ENCODE results near the gene GXYLT1. TPM values are rescaled to one million over a fixed set of nuclear protein-coding genes. Genes with fewer than 3 reads are reported as not detected.

GXYLT1 gene
- total and polyA plus RNA-seq, 4 donors = 8.6 to 16.3 (median 12.5) TPM

GRCh38 chr12:42129595-42130204 lies 15.0 kb downstream of the GXYLT1 start:
- H3K27ac ChIP-seq (ENCODE audit: low read depth, low read length) = no peak overlapping the region

GRCh38 chr12:42128888-42129287 lies 15.8 kb downstream of the GXYLT1 start:
- Histone ChIP-seq H3K4me3 (ENCODE audit: low read depth, low read length) (no peak overlapping the region), H3K9me3 (ENCODE audit: control insufficient read depth, insufficient read depth, low read length) (no peaks in the 10 kb centered on the region), H3K4me1 (ENCODE audit: control insufficient read depth, insufficient read depth, low read length) (no peaks in the 10 kb centered on the region), H3K36me3 (ENCODE audit: control insufficient read depth, insufficient read depth, low read length) (no peaks in the 10 kb centered on the region), H3K27me3 (ENCODE audit: control insufficient read depth, insufficient read depth, low read length) (no peaks in the 10 kb centered on the region), H3K27ac (ENCODE audit: low read depth, low read length) (no peak overlapping the region)
- WGBS (ENCODE audit: insufficient coverage) = no CpG with 5 or more reads among the region's 6 CpGs
- DNase-seq (ENCODE audit: low read depth in 4 of 6, low spot score in 6 of 6) = no peak

More at GRCh38 chr12:42129595-42130204, 15.0 kb downstream of the GXYLT1 start:
- DNase-seq (ENCODE audit: low read depth in 4 of 6, low spot score in 6 of 6) = peak in 5 of 6 donors; percentile 51 to 93 (median 63)
- H3K9me3 ChIP-seq (ENCODE audit: control insufficient read depth, insufficient read depth, low read length) = no peaks in the 10 kb centered on the region
- WGBS (ENCODE audit: insufficient coverage) = no CpG with 5 or more reads among the region's 4 CpGs
- H3K36me3 ChIP-seq (ENCODE audit: control insufficient read depth, insufficient read depth, low read length) = no peaks in the 10 kb centered on the region
- no peak overlapping the region for H3K4me3 ChIP-seq (ENCODE audit: low read depth, low read length)
- H3K27me3 ChIP-seq (ENCODE audit: control insufficient read depth, insufficient read depth, low read length) = no peaks in the 10 kb centered on the region
- H3K4me1 ChIP-seq (ENCODE audit: control insufficient read depth, insufficient read depth, low read length) = no peaks in the 10 kb centered on the region

DNA sequence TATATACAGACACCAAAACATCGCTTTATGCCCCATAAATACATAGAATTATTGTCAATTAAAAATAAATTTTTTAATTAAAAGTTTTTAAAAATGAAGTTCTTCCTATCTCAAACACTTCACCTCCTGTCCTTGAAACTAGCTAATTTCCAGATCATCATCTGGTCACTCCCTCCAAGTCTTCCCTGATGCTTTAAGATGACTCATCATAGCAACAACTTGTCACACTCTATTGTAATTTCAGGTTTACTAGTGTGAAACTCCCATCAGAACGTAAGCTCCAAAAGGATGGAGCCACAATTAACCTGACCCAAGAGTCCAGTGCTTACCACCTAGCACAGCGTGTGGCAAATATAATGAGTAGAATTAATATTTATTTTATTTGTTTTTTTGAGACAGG lies 16.3 kb downstream of the GXYLT1 start:
- H3K27me3 ChIP-seq (ENCODE audit: control insufficient read depth, insufficient read depth, low read length) = no peaks in the 10 kb centered on the region
- DNase-seq (ENCODE audit: low read depth in 4 of 6, low spot score in 6 of 6) = no peak
- H3K4me1 ChIP-seq (ENCODE audit: control insufficient read depth, insufficient read depth, low read length) = no peaks in the 10 kb centered on the region
- no peaks in the 10 kb centered on the region for H3K9me3 ChIP-seq (ENCODE audit: control insufficient read depth, insufficient read depth, low read length)
- H3K4me3 ChIP-seq (ENCODE audit: low read depth, low read length) = no peak overlapping the region
- no peak overlapping the region for H3K27ac ChIP-seq (ENCODE audit: low read depth, low read length)
- H3K36me3 ChIP-seq (ENCODE audit: control insufficient read depth, insufficient read depth, low read length) = no peaks in the 10 kb centered on the region
- WGBS (ENCODE audit: insufficient coverage) = no CpG with 5 or more reads among the region's 3 CpGs

DNA sequence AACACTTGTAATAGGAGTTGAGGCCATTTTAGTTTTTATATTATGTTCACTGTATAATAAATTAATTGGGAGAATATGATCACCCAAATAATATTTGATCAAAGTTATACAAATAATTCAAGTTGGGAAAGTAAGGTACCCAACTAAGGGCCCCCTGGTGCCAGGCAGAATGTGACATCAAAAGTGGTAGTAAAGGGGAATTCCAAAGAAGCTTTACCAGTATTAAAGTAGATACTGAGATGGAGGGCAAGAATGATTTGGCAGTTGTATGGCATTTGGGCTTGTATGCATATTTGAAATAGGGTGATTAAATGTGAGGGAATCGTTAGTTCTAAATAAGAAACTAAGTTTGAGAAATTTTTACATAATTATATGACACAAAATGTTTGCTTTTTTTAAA lies 17.7 kb downstream of the GXYLT1 start:
- Histone ChIP-seq H3K4me1 (ENCODE audit: control insufficient read depth, insufficient read depth, low read length) (no peaks in the 10 kb centered on the region), H3K36me3 (ENCODE audit: control insufficient read depth, insufficient read depth, low read length) (no peaks in the 10 kb centered on the region), H3K4me3 (ENCODE audit: low read depth, low read length) (no peak overlapping the region), H3K27me3 (ENCODE audit: control insufficient read depth, insufficient read depth, low read length) (no peaks in the 10 kb centered on the region), H3K27ac (ENCODE audit: low read depth, low read length) (no peak overlapping the region), H3K9me3 (ENCODE audit: control insufficient read depth, insufficient read depth, low read length) (no peaks in the 10 kb centered on the region)
- no peak for DNase-seq (ENCODE audit: low read depth in 4 of 6, low spot score in 6 of 6)
- no CpG with 5 or more reads among the region's 1 CpG for WGBS (ENCODE audit: insufficient coverage)

- Histone ChIP-seq H3K4me1 (ENCODE audit: control insufficient read depth, insufficient read depth, low read length) (no peaks in the 10 kb centered on the region), H3K9me3 (ENCODE audit: control insufficient read depth, insufficient read depth, low read length) (no peaks in the 10 kb centered on the region), H3K36me3 (ENCODE audit: control insufficient read depth, insufficient read depth, low read length) (no peaks in the 10 kb centered on the region), H3K4me3 (ENCODE audit: low read depth, low read length) (no peak overlapping the region), H3K27me3 (ENCODE audit: control insufficient read depth, insufficient read depth, low read length) (no peaks in the 10 kb centered on the region), H3K27ac (ENCODE audit: low read depth, low read length) (no peak overlapping the region)
- WGBS (ENCODE audit: insufficient coverage) = 22% methylated on average over 1 of the region's 1 CpG
- no peak for DNase-seq (ENCODE audit: low read depth in 4 of 6, low spot score in 6 of 6)
These were observed 19.3 kb downstream of the GXYLT1 start for GRCh38 chr12:42125388-42125767.

DNA sequence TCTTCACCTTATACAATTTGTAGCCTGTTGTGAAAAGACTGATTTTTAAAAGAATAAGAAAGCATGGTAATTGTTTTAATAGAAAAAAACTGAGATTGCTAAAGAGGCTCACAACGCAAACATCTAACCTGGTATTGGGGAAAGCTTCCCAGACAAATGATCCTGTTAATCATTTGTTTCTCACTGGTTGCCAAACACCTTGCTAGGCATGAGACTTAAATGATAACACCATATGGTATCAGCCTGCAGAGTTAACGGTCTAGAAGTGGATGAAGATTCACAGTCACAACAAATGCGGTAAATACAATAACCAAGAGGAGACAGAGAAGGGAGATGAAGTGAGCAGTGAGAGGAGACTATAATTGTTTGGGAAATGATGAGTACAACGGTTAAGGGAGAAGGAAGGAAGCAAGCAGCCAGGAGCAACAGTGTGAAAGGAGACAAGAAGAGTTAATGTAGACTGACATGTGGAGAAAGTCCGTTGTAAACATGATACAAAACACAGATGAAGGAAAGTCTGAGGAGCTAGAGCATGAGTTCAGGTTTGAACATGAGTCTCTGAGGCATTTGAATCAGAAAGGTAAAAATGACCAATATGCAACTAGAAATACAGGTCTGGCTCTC lies 19.8 kb downstream of the GXYLT1 start:
- no peak overlapping the region for H3K27ac ChIP-seq (ENCODE audit: low read depth, low read length)
- DNase-seq (ENCODE audit: low read depth in 4 of 6, low spot score in 6 of 6) = peak in 2 of 6 donors; percentile 2 to 39
- H3K27me3 ChIP-seq (ENCODE audit: control insufficient read depth, insufficient read depth, low read length) = no peaks in the 10 kb centered on the region
- no peaks in the 10 kb centered on the region for H3K9me3 ChIP-seq (ENCODE audit: control insufficient read depth, insufficient read depth, low read length)
- H3K4me1 ChIP-seq (ENCODE audit: control insufficient read depth, insufficient read depth, low read length) = no peaks in the 10 kb centered on the region
- no peak overlapping the region for H3K4me3 ChIP-seq (ENCODE audit: low read depth, low read length)
- WGBS (ENCODE audit: insufficient coverage) = 23% methylated on average over 3 of the region's 5 CpGs
- H3K36me3 ChIP-seq (ENCODE audit: control insufficient read depth, insufficient read depth, low read length) = no peaks in the 10 kb centered on the region

DNA sequence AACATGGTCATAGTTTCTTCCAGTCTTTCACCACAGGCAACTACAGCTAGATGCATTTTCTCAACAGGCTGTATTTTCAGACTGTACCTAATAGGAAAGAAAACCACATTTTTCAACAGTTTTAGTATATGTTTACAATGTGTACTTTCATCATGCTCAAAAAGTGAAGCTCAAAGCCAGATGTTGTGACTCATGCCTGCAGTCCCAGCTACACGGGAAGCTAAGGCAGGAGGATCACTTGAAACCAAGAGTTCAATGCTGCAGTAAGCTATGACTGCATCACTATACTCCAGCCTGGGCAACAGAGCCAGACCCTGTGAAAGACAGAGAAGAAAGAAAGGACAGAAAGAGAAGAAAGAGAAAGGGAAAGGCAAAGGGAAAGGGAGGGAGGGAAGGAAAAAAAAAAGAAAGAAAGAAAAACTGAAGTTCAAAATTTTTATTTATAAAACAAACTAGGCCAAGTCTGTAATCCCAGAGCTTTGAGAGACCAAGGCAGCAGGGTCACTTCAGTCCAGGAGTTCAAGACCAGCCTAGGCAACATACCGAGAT lies 25.5 kb downstream of the GXYLT1 start:
- H3K9me3 ChIP-seq (ENCODE audit: control insufficient read depth, insufficient read depth, low read length) = no peaks in the 10 kb centered on the region
- no peak overlapping the region for H3K4me3 ChIP-seq (ENCODE audit: low read depth, low read length)
- H3K36me3 ChIP-seq (ENCODE audit: control insufficient read depth, insufficient read depth, low read length) = no peaks in the 10 kb centered on the region
- no peak overlapping the region for H3K27ac ChIP-seq (ENCODE audit: low read depth, low read length)
- no peaks in the 10 kb centered on the region for H3K27me3 ChIP-seq (ENCODE audit: control insufficient read depth, insufficient read depth, low read length)
- no peaks in the 10 kb centered on the region for H3K4me1 ChIP-seq (ENCODE audit: control insufficient read depth, insufficient read depth, low read length)
- no peak for DNase-seq (ENCODE audit: low read depth in 4 of 6, low spot score in 6 of 6)
- WGBS (ENCODE audit: insufficient coverage) = 100% methylated on average over 1 of the region's 2 CpGs

DNA sequence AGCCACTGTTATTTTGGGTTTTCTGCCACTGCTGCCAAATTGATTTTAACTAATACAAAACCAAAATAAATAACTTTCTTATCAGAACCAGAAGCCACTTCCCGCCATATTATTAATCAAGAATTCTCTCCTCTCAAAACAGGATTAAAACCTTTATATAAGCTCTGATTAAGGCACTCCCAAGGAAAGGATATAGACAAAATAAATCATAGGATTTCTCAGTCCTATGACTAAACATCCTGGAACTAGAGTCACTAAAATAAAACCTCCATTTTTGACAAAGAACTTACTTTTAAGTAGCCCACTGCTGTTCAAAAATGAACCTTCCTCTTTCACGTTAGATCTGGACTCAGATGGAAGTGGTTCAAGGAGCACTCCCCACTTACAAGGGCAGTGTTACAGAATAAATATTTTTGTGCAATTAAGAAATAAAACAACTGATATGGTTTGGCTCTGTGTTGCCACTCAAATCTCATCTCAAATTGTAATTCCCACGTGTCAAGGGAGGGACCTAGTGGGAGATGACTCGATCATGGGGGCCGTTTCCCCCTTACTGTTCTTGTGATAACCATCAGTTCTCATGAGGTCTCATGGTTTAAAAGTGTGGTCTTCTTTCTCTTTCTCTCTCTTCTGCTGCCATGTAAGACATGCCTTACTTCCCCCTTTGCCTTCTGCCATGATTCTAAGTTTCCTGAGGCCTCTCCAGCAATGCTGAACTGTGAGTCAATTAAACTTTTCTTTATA lies 26.4 kb downstream of the GXYLT1 start:
- Histone ChIP-seq H3K4me1 (ENCODE audit: control insufficient read depth, insufficient read depth, low read length) (no peaks in the 10 kb centered on the region), H3K27ac (ENCODE audit: low read depth, low read length) (no peak overlapping the region), H3K27me3 (ENCODE audit: control insufficient read depth, insufficient read depth, low read length) (no peaks in the 10 kb centered on the region), H3K36me3 (ENCODE audit: control insufficient read depth, insufficient read depth, low read length) (no peaks in the 10 kb centered on the region), H3K4me3 (ENCODE audit: low read depth, low read length) (no peak overlapping the region), H3K9me3 (ENCODE audit: control insufficient read depth, insufficient read depth, low read length) (no peaks in the 10 kb centered on the region)
- no peak for DNase-seq (ENCODE audit: low read depth in 4 of 6, low spot score in 6 of 6)
- no CpG with 5 or more reads among the region's 5 CpGs for WGBS (ENCODE audit: insufficient coverage)

DNA sequence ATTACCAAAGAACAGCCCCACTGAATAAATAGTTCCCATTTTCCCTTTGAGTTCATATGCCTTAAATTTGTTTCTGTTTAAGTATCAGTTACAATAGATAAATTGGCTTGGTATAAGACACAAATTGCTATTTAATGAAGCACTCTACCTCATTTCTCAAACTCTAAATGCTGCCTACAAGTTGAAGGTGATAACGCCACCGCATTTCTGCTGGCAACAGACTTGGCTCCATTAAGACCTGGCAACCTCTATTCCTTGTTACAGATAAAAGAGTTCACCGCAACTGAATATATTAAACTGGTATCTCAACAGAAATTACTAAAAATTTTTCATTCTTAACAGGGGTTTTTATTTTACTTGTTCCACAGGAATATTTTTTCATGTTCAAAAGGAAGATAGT lies 35.6 kb downstream of the GXYLT1 start:
- Histone ChIP-seq H3K27me3 (ENCODE audit: control insufficient read depth, insufficient read depth, low read length) (no peaks in the 10 kb centered on the region), H3K4me1 (ENCODE audit: control insufficient read depth, insufficient read depth, low read length) (no peaks in the 10 kb centered on the region), H3K9me3 (ENCODE audit: control insufficient read depth, insufficient read depth, low read length) (no peaks in the 10 kb centered on the region), H3K4me3 (ENCODE audit: low read depth, low read length) (no peak overlapping the region), H3K27ac (ENCODE audit: low read depth, low read length) (no peak overlapping the region), H3K36me3 (ENCODE audit: control insufficient read depth, insufficient read depth, low read length) (no peaks in the 10 kb centered on the region)
- 100% methylated on average over 2 of the region's 3 CpGs for WGBS (ENCODE audit: insufficient coverage)
- no peak for DNase-seq (ENCODE audit: low read depth in 4 of 6, low spot score in 6 of 6)

All from spinal cord (tissue), 10 donors.